ENCODE data around the gene WDR53. TPM values are rescaled to one million over a fixed set of nuclear protein-coding genes. Genes with fewer than 3 reads are reported as not detected.

WDR53 gene
- polyA plus RNA-seq, 3 donors = 4.1 to 6.7 (median 5.3) TPM

GRCh38 chr3:196514913-196515621 lies 53.3 kb downstream of the WDR53 start, which contains the start of gene SMCO1:
SMCO1 (minus strand) TSS chr3:196515346; CDS start chr3:196515209, 137 bp downstream.
- Histone ChIP-seq H3K36me3 (replicated peaks in 1 of 2; ENCODE audit: control insufficient read depth in 1 of 2, insufficient read depth in 2 of 2, low read length in 2 of 2) (no peaks in the 10 kb centered on the region), H4K20me1 (ENCODE audit: insufficient read depth, low read length) (no peaks in the 10 kb centered on the region), H3K27ac (ENCODE audit: low read depth in 1 of 2, low read length in 2 of 2) (no peak within 1 kb of the TSS), H3K4me1 (ENCODE audit: control insufficient read depth in 1 of 2, insufficient read depth in 2 of 2, low read length in 2 of 2) (no peaks in the 10 kb centered on the region), H2AFZ (ENCODE audit: insufficient read depth, low read depth, low read length, poor library complexity, severe bottlenecking) (no peak within 1 kb of the TSS), H3K9ac (ENCODE audit: insufficient read depth, low read length, poor library complexity, severe bottlenecking) (no peak within 1 kb of the TSS), H3K27me3 (ENCODE audit: control insufficient read depth in 2 of 2, insufficient read depth in 2 of 2, low read length in 2 of 2) (no peaks in the 10 kb centered on the region), H3K9me3 (replicated peaks in 1 of 2; ENCODE audit: control insufficient read depth in 1 of 2, insufficient read depth in 1 of 2, low read length in 2 of 2) (peaks cover 30 to 34% of the 10 kb centered on the region in 2 donors), H3K4me2 (replicated peaks; ENCODE audit: extremely low read depth, low read length, poor library complexity, severe bottlenecking) (no peak within 1 kb of the TSS), H3K79me2 (ENCODE audit: insufficient read depth, low read length) (no peaks in the 10 kb centered on the region), H3K4me3 (replicated peaks in 1 of 3; ENCODE audit: low read depth in 2 of 3, low read length in 3 of 3) (no peak within 1 kb of the TSS)
- WGBS (ENCODE audit: insufficient coverage) = 100% methylated on average over 7 of the region's 10 CpGs
- Mint-ChIP-seq H3K27me3 (ENCODE audit: low read depth in 3 of 3) (peaks cover 0 to 5% (median 2%) of the 10 kb centered on the region in 3 donors), H3K36me3 (no peaks in the 10 kb centered on the region), H3K27ac (peak within 1 kb of the TSS in 1 of 7 donors; percentile 41), H3K9me3 (peaks cover 24 to 62% (median 44%) of the 10 kb centered on the region in 7 donors), H3K4me1 (no peaks in the 10 kb centered on the region), H3K4me3 (no peak within 1 kb of the TSS)
- DNase-seq = no peak
- TF ChIP-seq CTCF (IDR thresholded peaks at IDR 0.05) = no peak
- intact Hi-C loops (cut with micrococcal nuclease) = loop anchor here in 1 of 2 donors (5.0 kb wide), 1 partner anchor 263 kb away; no protein-coding TSS in a partner anchor

- Mint-ChIP-seq H3K27me3 (ENCODE audit: low read depth in 3 of 3) (peaks cover 0 to 5% (median 2%) of the 10 kb centered on the region in 3 donors), H3K27ac (no peak overlapping the region), H3K9me3 (peaks cover 19 to 59% (median 39%) of the 10 kb centered on the region in 7 donors), H3K36me3 (no peaks in the 10 kb centered on the region), H3K4me1 (no peaks in the 10 kb centered on the region), H3K4me3 (no peak overlapping the region)
- Histone ChIP-seq H3K27me3 (ENCODE audit: control insufficient read depth in 2 of 2, insufficient read depth in 2 of 2, low read length in 2 of 2) (no peaks in the 10 kb centered on the region), H3K4me1 (ENCODE audit: control insufficient read depth in 1 of 2, insufficient read depth in 2 of 2, low read length in 2 of 2) (no peaks in the 10 kb centered on the region), H3K4me2 (replicated peaks; ENCODE audit: extremely low read depth, low read length, poor library complexity, severe bottlenecking) (no peak overlapping the region), H2AFZ (ENCODE audit: insufficient read depth, low read depth, low read length, poor library complexity, severe bottlenecking) (no peak overlapping the region), H3K27ac (ENCODE audit: low read depth in 1 of 2, low read length in 2 of 2) (no peak overlapping the region), H4K20me1 (ENCODE audit: insufficient read depth, low read length) (no peaks in the 10 kb centered on the region), H3K9me3 (replicated peaks in 1 of 2; ENCODE audit: control insufficient read depth in 1 of 2, insufficient read depth in 1 of 2, low read length in 2 of 2) (peaks cover 23 to 27% of the 10 kb centered on the region in 2 donors), H3K9ac (ENCODE audit: insufficient read depth, low read length, poor library complexity, severe bottlenecking) (no peak overlapping the region), H3K36me3 (replicated peaks in 1 of 2; ENCODE audit: control insufficient read depth in 1 of 2, insufficient read depth in 2 of 2, low read length in 2 of 2) (no peaks in the 10 kb centered on the region), H3K79me2 (ENCODE audit: insufficient read depth, low read length) (no peaks in the 10 kb centered on the region), H3K4me3 (replicated peaks in 1 of 3; ENCODE audit: low read depth in 2 of 3, low read length in 3 of 3) (no peak overlapping the region)
- no peak for DNase-seq
- WGBS (ENCODE audit: insufficient coverage) = no CpG with 5 or more reads among the region's 1 CpG
- intact Hi-C loops (cut with micrococcal nuclease) = no loop called here
- TF ChIP-seq CTCF (IDR thresholded peaks at IDR 0.05) = no peak
These were observed 54.0 kb downstream of the WDR53 start for GRCh38 chr3:196514350-196514716.

Measured in CD14-positive monocyte (primary cell).